Fibroblast of lung (primary cell): ENCODE results near the gene TLNRD1.

ENCODE experiments used
- EZH2 ChIP-seq: IDR thresholded peaks from 2 replicates; pipeline ENCODE4 v1.5.1; 2012; ENCODE audit warnings: low read length, control low read depth, mild to moderate bottlenecking; ENCODE audit errors: missing control alignments
- TF ChIP-seq, protein P1 (sequence below), 2 donors: IDR thresholded peaks in 1 of 2; conservative IDR thresholded peaks in 1 of 2; 1 replicate in 1 of 2; 2 replicates in 1 of 2; pipeline ENCODE4 v1.5.1; 2011 to 2012; ENCODE audit warnings: low read length in 2 of 2, control low read depth in 1 of 2, inconsistent platforms in 1 of 2, low read depth in 1 of 2, mild to moderate bottlenecking in 1 of 2

DNA sequence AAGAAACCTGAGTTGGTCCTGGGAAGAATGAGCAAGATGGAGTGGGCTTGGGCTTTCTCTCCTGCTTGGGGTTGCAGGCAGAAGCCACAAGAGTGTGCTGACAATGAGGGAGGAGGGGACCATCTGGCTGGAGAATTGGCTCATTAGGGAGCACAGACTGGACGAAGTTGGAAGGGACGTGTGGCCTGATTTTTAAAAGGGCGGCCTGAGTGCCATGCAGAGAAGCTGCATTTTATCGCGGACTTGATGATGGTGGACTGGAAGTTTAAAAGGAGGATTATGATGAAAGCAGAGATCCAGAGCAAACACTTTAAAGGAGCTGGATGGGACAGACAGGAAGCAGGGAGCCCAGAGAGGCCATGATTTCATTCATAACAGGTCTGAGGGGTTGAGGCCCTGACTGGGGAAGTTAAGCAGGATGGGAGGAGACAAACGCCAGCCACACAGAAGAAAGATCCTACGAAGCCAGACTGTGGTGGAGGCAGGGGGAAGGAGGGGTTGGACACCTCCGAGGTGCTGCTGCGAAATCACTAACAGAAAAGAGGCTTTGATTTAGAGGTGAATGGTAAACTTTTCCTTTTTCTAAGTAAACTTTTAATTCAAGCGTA is 23.6 kb downstream of the TLNRD1 start:
- TF ChIP-seq, protein P1, sequence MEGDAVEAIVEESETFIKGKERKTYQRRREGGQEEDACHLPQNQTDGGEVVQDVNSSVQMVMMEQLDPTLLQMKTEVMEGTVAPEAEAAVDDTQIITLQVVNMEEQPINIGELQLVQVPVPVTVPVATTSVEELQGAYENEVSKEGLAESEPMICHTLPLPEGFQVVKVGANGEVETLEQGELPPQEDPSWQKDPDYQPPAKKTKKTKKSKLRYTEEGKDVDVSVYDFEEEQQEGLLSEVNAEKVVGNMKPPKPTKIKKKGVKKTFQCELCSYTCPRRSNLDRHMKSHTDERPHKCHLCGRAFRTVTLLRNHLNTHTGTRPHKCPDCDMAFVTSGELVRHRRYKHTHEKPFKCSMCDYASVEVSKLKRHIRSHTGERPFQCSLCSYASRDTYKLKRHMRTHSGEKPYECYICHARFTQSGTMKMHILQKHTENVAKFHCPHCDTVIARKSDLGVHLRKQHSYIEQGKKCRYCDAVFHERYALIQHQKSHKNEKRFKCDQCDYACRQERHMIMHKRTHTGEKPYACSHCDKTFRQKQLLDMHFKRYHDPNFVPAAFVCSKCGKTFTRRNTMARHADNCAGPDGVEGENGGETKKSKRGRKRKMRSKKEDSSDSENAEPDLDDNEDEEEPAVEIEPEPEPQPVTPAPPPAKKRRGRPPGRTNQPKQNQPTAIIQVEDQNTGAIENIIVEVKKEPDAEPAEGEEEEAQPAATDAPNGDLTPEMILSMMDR (conservative IDR thresholded peaks at IDR 0.05 in 1 of 2, IDR thresholded peaks at IDR 0.05 in 1 of 2; ENCODE audit: low read depth in 1 of 2, low read length in 2 of 2), result no peak
- no peak for TF ChIP-seq EZH2
